Measurements from ENCODE around the gene KRT222. TPM values are rescaled to one million over a fixed set of nuclear protein-coding genes. Genes with fewer than 3 reads are reported as not detected.

Gene KRT222
- total RNA-seq, 1 donor from 2014 or later: not detected

DNA sequence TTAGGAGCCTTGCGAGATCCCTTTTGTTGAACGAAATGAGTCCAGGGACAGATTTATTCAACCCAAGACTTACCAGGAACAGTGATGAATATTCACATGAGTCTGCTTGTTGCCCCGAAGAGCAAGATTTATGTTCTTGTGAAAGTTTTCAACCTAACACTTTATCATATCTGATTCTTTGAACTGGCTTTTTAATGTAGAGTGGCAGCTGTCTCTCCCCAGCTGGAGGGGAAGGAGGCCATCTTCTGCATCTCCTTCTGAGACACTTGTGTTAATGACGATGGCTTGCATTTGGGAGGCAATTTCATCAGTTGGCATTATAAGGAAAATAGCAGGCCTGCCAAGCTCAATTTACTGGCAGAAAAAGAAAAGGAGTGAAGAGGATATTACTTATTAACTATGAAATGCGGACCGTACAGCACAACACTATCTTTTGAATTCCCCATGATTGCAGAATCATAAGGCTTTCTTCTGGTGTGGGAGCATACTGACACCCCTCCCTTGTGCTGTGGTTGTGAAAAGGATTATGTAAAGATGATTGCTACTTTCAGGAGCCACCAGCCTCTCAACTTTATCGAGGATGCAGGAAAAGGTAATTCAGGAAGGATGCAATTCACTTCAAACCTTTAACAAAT lies 53.0 kb downstream of the KRT222 start:
- H3K27me3 Mint-ChIP-seq (ENCODE audit: low read depth): peaks cover 15% of the 10 kb centered on the region

DNA sequence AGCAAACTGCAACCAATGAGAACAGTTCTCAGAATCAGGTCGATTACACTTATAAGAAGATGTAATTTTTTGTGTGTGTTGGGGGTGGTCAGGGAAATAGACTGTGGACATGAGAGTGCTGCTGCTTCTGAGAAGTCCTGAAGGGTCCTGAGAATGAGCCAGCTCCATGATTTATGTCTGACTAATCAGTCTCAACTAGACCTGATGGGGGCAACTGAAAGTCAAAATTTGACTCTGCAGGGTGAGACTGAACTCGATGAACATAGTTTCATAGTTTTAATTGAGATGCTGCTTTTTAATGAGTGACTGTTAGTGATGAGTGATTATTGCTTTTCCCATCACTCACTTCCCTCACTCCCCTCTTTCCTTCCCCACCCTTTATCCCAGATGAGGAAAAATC lies 54.6 kb downstream of the KRT222 start:
- no peak for DNase-seq (ENCODE audit: low spot score in 2 of 2, unreplicated experiment in 2 of 2)
- TF ChIP-seq, protein P1, sequence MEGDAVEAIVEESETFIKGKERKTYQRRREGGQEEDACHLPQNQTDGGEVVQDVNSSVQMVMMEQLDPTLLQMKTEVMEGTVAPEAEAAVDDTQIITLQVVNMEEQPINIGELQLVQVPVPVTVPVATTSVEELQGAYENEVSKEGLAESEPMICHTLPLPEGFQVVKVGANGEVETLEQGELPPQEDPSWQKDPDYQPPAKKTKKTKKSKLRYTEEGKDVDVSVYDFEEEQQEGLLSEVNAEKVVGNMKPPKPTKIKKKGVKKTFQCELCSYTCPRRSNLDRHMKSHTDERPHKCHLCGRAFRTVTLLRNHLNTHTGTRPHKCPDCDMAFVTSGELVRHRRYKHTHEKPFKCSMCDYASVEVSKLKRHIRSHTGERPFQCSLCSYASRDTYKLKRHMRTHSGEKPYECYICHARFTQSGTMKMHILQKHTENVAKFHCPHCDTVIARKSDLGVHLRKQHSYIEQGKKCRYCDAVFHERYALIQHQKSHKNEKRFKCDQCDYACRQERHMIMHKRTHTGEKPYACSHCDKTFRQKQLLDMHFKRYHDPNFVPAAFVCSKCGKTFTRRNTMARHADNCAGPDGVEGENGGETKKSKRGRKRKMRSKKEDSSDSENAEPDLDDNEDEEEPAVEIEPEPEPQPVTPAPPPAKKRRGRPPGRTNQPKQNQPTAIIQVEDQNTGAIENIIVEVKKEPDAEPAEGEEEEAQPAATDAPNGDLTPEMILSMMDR (IDR thresholded peaks at IDR 0.05; ENCODE audit: unreplicated experiment): no peak
- Mint-ChIP-seq H3K4me3 (no peak overlapping the region), H3K4me1 (peaks cover 21% of the 10 kb centered on the region), H3K27ac (no peak overlapping the region), H3K27me3 (ENCODE audit: low read depth) (peaks cover 9% of the 10 kb centered on the region), H3K36me3 (no peaks in the 10 kb centered on the region), H3K9me3 (no peaks in the 10 kb centered on the region)

More for the DNA sequence above, 53.0 kb downstream of the KRT222 start:
- Mint-ChIP-seq H3K4me3 (no peak overlapping the region), H3K36me3 (no peaks in the 10 kb centered on the region), H3K4me1 (peaks cover 14% of the 10 kb centered on the region), H3K27ac (no peak overlapping the region), H3K9me3 (no peaks in the 10 kb centered on the region)
- TF ChIP-seq, protein P1 (IDR thresholded peaks at IDR 0.05; ENCODE audit: unreplicated experiment): no peak
- DNase-seq (ENCODE audit: low spot score in 2 of 2, unreplicated experiment in 2 of 2): no peak

DNA sequence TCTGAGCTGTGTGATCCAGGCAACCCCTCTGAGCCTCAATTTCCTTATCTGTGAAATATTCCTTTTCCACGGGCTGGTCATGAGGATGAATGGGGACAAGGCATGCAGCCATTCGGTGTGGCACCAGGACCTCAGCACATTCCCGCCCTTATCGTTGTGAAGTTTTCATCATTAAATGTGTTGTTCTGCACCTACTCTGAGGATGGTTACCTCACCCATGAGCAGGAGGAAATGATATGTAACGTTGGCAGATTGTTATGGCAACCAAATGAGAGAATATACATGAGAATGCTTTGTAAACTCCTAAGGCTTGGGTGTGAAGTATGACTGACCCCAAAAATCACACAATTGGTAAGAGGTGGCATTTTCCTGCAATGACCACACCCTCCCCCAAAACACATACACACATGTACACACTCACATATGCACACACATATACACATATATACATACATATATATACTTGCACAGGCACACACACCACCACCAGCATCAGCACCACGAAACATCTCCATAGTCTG lies 56.9 kb downstream of the KRT222 start:
- TF ChIP-seq, protein P1 (IDR thresholded peaks at IDR 0.05; ENCODE audit: unreplicated experiment): no peak
- Mint-ChIP-seq H3K27ac (no peak overlapping the region), H3K27me3 (ENCODE audit: low read depth) (peaks cover 6% of the 10 kb centered on the region), H3K9me3 (no peaks in the 10 kb centered on the region), H3K4me1 (peaks cover 21% of the 10 kb centered on the region), H3K4me3 (no peak overlapping the region), H3K36me3 (no peaks in the 10 kb centered on the region)
- no peak for DNase-seq (ENCODE audit: low spot score in 2 of 2, unreplicated experiment in 2 of 2)

DNA sequence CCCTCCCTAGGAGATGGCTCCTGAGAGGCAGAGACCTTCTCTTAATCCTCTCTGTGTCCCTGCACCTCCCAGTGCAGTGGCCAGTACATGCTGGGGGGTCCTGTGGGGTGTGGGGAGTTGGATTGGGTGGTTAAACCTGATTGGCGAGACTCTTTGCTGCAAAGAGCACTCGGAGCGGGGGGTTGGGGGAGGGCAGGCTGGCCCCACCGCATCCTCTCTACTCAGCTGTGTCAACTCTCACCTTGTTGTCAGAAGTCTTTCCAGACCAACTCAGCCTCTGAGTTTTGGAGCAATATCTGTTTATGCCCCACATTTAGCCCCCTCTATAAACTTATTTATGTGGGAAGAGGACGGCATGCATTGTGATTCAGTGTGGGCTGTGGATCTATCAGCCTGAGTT lies 57.3 kb downstream of the KRT222 start:
- TF ChIP-seq, protein P1 (IDR thresholded peaks at IDR 0.05; ENCODE audit: unreplicated experiment): no peak
- no peak for DNase-seq (ENCODE audit: low spot score in 2 of 2, unreplicated experiment in 2 of 2)
- Mint-ChIP-seq H3K27me3 (ENCODE audit: low read depth) (peaks cover 6% of the 10 kb centered on the region), H3K9me3 (no peaks in the 10 kb centered on the region), H3K36me3 (no peaks in the 10 kb centered on the region), H3K27ac (no peak overlapping the region), H3K4me3 (no peak overlapping the region), H3K4me1 (peaks cover 22% of the 10 kb centered on the region)

DNA sequence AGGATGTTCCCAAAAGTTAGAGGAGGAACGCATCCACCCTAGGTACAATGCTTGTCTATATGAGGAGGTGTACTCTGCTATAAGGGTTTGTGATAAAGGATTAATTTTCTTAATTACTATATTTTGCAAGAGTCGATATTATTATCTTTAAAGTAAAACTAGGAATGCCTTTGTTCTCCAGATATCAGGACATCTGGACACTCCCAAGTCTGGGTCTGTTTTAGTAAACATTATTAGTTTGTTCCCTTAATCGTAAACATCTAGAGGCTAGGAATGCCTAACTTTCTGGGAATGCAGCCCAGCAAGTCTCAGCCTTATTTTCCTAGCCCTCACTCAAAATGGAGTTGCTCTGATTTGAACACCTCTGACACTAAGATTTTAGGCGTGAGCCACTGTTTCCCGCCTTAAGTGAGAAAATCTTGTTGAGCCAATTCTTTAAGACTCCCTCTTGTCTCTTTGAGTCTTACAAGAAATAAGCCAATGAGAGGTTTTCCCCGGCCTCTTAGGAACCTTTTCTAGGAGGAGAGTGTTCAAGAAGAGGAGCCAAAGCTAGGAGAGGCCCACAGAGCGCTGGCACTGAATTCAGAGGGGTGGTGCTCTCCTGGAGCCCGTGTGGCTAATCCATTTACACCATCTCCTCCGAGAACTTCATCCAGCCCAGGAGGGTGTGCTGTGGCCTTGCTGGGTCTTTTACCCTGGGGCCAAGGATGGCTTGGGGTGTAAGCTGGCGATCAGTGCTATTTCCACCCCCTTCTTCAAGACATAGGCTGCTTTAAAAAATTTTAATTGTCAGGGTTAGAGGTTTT lies 58.2 kb downstream of the KRT222 start:
- TF ChIP-seq, protein P1 (IDR thresholded peaks at IDR 0.05; ENCODE audit: unreplicated experiment): no peak
- no peak overlapping the region for H3K4me3 Mint-ChIP-seq
- H3K27me3 Mint-ChIP-seq (ENCODE audit: low read depth): peaks cover 6% of the 10 kb centered on the region
- H3K36me3 Mint-ChIP-seq: no peaks in the 10 kb centered on the region
- no peak overlapping the region for H3K27ac Mint-ChIP-seq
- H3K4me1 Mint-ChIP-seq: peaks cover 23% of the 10 kb centered on the region
- no peak for DNase-seq (ENCODE audit: low spot score in 2 of 2, unreplicated experiment in 2 of 2)
- H3K9me3 Mint-ChIP-seq: no peaks in the 10 kb centered on the region

Data from mesothelial cell of epicardium (in vitro differentiated cells).